SK-N-SH treated with all-trans-retinoic acid at 6 μM for 48 hours (cell line): Measurements from ENCODE around the gene SLC18A3.
A peak's percentile ranks its signal among the peaks of the same experiment; 100 is the strongest.

ENCODE experiments used
- ATAC-seq: fragments of 200-7000 bp; cut with Tn5 transposase; 3 replicates; pipeline ENCODE4 v1.9.1; 2020; ENCODE audit warnings: mild to moderate bottlenecking, moderate library complexity
- ARNTL ChIP-seq: fragments of 450-650 bp; formaldehyde crosslinking; IDR thresholded peaks from 2 replicates; pipeline ENCODE4 v1.5.0; 2020; ENCODE audit warnings: low read depth, mild to moderate bottlenecking, moderate library complexity, borderline replicate concordance
- CSDC2 ChIP-seq: fragments of 250-450 bp; sonication (Bioruptor Pico); IDR thresholded peaks from 2 replicates; pipeline ENCODE4 v1.5.0; 2020; ENCODE audit warnings: mild to moderate bottlenecking, moderate library complexity
- CSRNP3 ChIP-seq: fragments of 250-450 bp; sonication (Bioruptor Pico); IDR thresholded peaks from 2 replicates; pipeline ENCODE4 v1.5.1; 2021; ENCODE audit warnings: mild to moderate bottlenecking, moderate library complexity
- ESRRG ChIP-seq: fragments of 250-450 bp; sonication (Bioruptor Pico); IDR thresholded peaks from 2 replicates; pipeline ENCODE4 v1.6.1; 2021; ENCODE audit warnings: mild to moderate bottlenecking
- GLIS3 ChIP-seq: fragments of 250-450 bp; sonication (Bioruptor Pico); IDR thresholded peaks from 2 replicates; pipeline ENCODE4 v1.5.0; 2020; ENCODE audit warnings: mild to moderate bottlenecking, moderate library complexity
- ISL1 ChIP-seq: fragments of 250-450 bp; sonication (Bioruptor Pico); IDR thresholded peaks from 2 replicates; pipeline ENCODE4 v2.1.2; 2022; ENCODE audit warnings: mild to moderate bottlenecking, moderate library complexity
- OSR1 ChIP-seq: fragments of 250-450 bp; sonication (Bioruptor Pico); IDR thresholded peaks from 2 replicates; pipeline ENCODE4 v1.8.0; 2022; ENCODE audit warnings: moderate library complexity, mild to moderate bottlenecking, inconsistent platforms
- PATZ1 ChIP-seq: fragments of 250-450 bp; sonication (Bioruptor Pico); IDR thresholded peaks from 2 replicates; pipeline ENCODE4 v1.8.0; 2020; ENCODE audit warnings: mild to moderate bottlenecking, moderate library complexity, borderline replicate concordance
- POU6F1 ChIP-seq: fragments of 250-450 bp; sonication (Bioruptor Pico); IDR thresholded peaks from 2 replicates; pipeline ENCODE4 v1.8.0; 2021; ENCODE audit warnings: low read depth, mild to moderate bottlenecking, moderate library complexity, borderline replicate concordance
- PPARA ChIP-seq: fragments of 250-450 bp; sonication (Bioruptor Pico); IDR thresholded peaks from 2 replicates; pipeline ENCODE4 v1.5.0; 2020; ENCODE audit warnings: mild to moderate bottlenecking, borderline replicate concordance
- RARB ChIP-seq: fragments of 250-450 bp; sonication (Bioruptor Pico); IDR thresholded peaks from 2 replicates; pipeline ENCODE4 v1.8.0; 2021; ENCODE audit warnings: mild to moderate bottlenecking, moderate library complexity
- SNAI2 ChIP-seq: fragments of 250-450 bp; sonication (Bioruptor Pico); IDR thresholded peaks from 2 replicates; pipeline ENCODE4 v1.5.0; 2020; ENCODE audit warnings: mild to moderate bottlenecking, moderate library complexity
- TCF4 ChIP-seq: fragments of 250-450 bp; sonication (Bioruptor Pico); IDR thresholded peaks from 2 replicates; pipeline ENCODE4 v1.8.0; 2021; ENCODE audit warnings: mild to moderate bottlenecking, moderate library complexity, borderline replicate concordance
- TOX ChIP-seq: fragments of 250-450 bp; sonication (Bioruptor Pico); IDR thresholded peaks from 2 replicates; pipeline ENCODE4 v1.8.0; 2021; ENCODE audit warnings: mild to moderate bottlenecking, moderate library complexity, borderline replicate concordance
- TSHZ2 ChIP-seq: fragments of 250-450 bp; sonication (Bioruptor Pico); IDR thresholded peaks from 2 replicates; pipeline ENCODE4 v1.5.0; 2020; ENCODE audit warnings: mild to moderate bottlenecking, moderate library complexity
- ZFP3 ChIP-seq: fragments of 250-450 bp; sonication (Bioruptor Pico); IDR thresholded peaks from 2 replicates; pipeline ENCODE4 v1.5.0; 2020; ENCODE audit warnings: mild to moderate bottlenecking, moderate library complexity
- ZFP30 ChIP-seq: fragments of 450-650 bp; formaldehyde crosslinking; IDR thresholded peaks from 2 replicates; pipeline ENCODE4 v1.5.0; 2022; ENCODE audit warnings: mild to moderate bottlenecking, moderate library complexity
- ZNF565 ChIP-seq: fragments of 450-650 bp; formaldehyde crosslinking; conservative IDR thresholded peaks from 2 replicates; pipeline ENCODE4 v1.5.0; 2020; ENCODE audit warnings: low read depth, mild to moderate bottlenecking, moderate library complexity
- ZNF70 ChIP-seq: fragments of 450-650 bp; formaldehyde crosslinking; IDR thresholded peaks from 2 replicates; pipeline ENCODE4 v1.5.0; 2020; ENCODE audit warnings: mild to moderate bottlenecking, moderate library complexity
- ZNF8 ChIP-seq: fragments of 450-650 bp; formaldehyde crosslinking; IDR thresholded peaks from 2 replicates; pipeline ENCODE4 v1.5.0; 2020; ENCODE audit warnings: mild to moderate bottlenecking, moderate library complexity

SLC18A3 gene

GRCh38 chr10:49610114-49610457, at the start of gene SLC18A3:
Gene SLC18A3 (plus strand): TSS chr10:49610310. CDS start chr10:49610741, 431 bp downstream.
- ATAC-seq, result peak; percentile 23
- no peak for TF ChIP-seq ZNF565
- TF ChIP-seq ZNF70, result no peak

GRCh38 chr10:49560526-49560925, 49.6 kb upstream of the SLC18A3 start:
- no peak for ATAC-seq
- TF ChIP-seq ZNF8 (CRISPR knock-in tag) (no peak), ZFP30 (no peak), PPARA (CRISPR knock-in tag) (no peak), TSHZ2 (CRISPR knock-in tag) (no peak), POU6F1 (no peak)

GRCh38 chr10:49562893-49563292, 47.2 kb upstream of the SLC18A3 start:
- no peak for ATAC-seq
- TF ChIP-seq CSDC2 (CRISPR knock-in tag) (no peak), TSHZ2 (CRISPR knock-in tag) (no peak), GLIS3 (CRISPR knock-in tag) (no peak), ZNF8 (CRISPR knock-in tag) (no peak), TCF4 (CRISPR knock-in tag) (no peak), RARB (CRISPR knock-in tag) (no peak), PPARA (CRISPR knock-in tag) (no peak)

- no peak for ATAC-seq
- TF ChIP-seq ZNF8 (CRISPR knock-in tag) (no peak), RARB (CRISPR knock-in tag) (no peak), ZFP3 (no peak), SNAI2 (CRISPR knock-in tag) (no peak), TCF4 (CRISPR knock-in tag) (no peak), TOX (no peak), OSR1 (CRISPR knock-in tag) (no peak), TSHZ2 (CRISPR knock-in tag) (no peak), GLIS3 (CRISPR knock-in tag) (no peak), CSRNP3 (CRISPR knock-in tag) (no peak), PATZ1 (CRISPR knock-in tag) (no peak), ESRRG (no peak), ARNTL (CRISPR knock-in tag) (no peak), CSDC2 (CRISPR knock-in tag) (no peak), POU6F1 (no peak), ISL1 (CRISPR knock-in tag) (no peak), PPARA (CRISPR knock-in tag) (no peak)
These were observed 45.6 kb upstream of the SLC18A3 start for GRCh38 chr10:49564461-49565009.
